H1 (cell line): Measurements from ENCODE around the gene ASRGL1. TPM values are rescaled to one million over a fixed set of nuclear protein-coding genes. Genes with fewer than 3 reads are reported as not detected.

ENCODE experiments used
- CTCF ChIA-PET: fragments of 300-600 bp; sonication (Branson Sonifier 250); formaldehyde crosslinking; loops from one replicate; lab custom pipeline; 2021; ENCODE audit not compliant: partially characterized antibody; lab: Charles Lee
- POLR2A ChIA-PET: fragments of 300-600 bp; sonication (Branson Sonifier 250); formaldehyde crosslinking; loops from one replicate; lab custom pipeline; 2021; ENCODE audit warnings: inconsistent platforms; ENCODE audit not compliant: partially characterized antibody; lab: Charles Lee
- DNase-seq, 2 experiments: peaks; one replicate each; pipeline versions ENCODE4 v3.0.0 to v3.0.0-alpha.2; 2010 to 2022; ENCODE audit warnings: low spot score in 2 of 2, low read depth in 1 of 2, mixed read lengths in 1 of 2
- FAIRE-seq: peaks from 2 replicates; lab custom pipeline; 2011; peaks lifted over from hg19 to GRCh38; lab: Jason Lieb, UNC
- H2AFZ ChIP-seq: 2 replicates; pipeline ENCODE4 v1.8.1; 2012; ENCODE audit warnings: low read length, inconsistent platforms
- H2AK5ac ChIP-seq: 2 replicates; pipeline ENCODE4 v1.6.1; 2013; ENCODE audit warnings: low read depth, low read length
- H2BK120ac ChIP-seq: replicated peaks from 2 replicates; pipeline ENCODE3; 2013; ENCODE audit warnings: low read depth, low read length, inconsistent platforms
- H2BK12ac ChIP-seq: 2 replicates; pipeline ENCODE4 v1.6.1; 2013; ENCODE audit warnings: low read depth, low read length
- H2BK15ac ChIP-seq: 2 replicates; pipeline ENCODE4 v1.6.1; 2013; ENCODE audit warnings: low read length
- H2BK20ac ChIP-seq: 2 replicates; pipeline ENCODE4 v1.6.1; 2013; ENCODE audit warnings: low read length
- H2BK5ac ChIP-seq: 2 replicates; pipeline ENCODE4 v1.6.1; 2013; ENCODE audit warnings: low read depth, low read length
- H3K14ac ChIP-seq: 2 replicates; pipeline ENCODE4 v1.6.1; 2013; ENCODE audit warnings: inconsistent platforms; ENCODE audit not compliant: insufficient read length
- H3K18ac ChIP-seq: 2 replicates; pipeline ENCODE4 v1.6.1; 2013; ENCODE audit warnings: low read length; ENCODE audit errors: extremely low read depth
- H3K23ac ChIP-seq: 2 replicates; pipeline ENCODE4 v1.6.1; 2013; ENCODE audit warnings: inconsistent platforms; ENCODE audit not compliant: insufficient read length
- H3K23me2 ChIP-seq: 2 replicates; pipeline ENCODE4 v1.6.1; 2013; ENCODE audit warnings: low read depth, low read length
- H3K27ac ChIP-seq: 2 replicates; pipeline ENCODE4 v1.6.1; 2011; ENCODE audit warnings: low read depth, low read length, inconsistent platforms
- H3K27me3 ChIP-seq, 4 experiments: replicated peaks in 1 of 4; 1 replicate in 1 of 4; 2 replicates in 3 of 4; pipeline versions ENCODE4 v1.6.1 to v1.8.1; 2011 to 2013; ENCODE audit warnings: low read length in 3 of 4, mild to moderate bottlenecking in 3 of 4, inconsistent platforms in 2 of 4, mixed read lengths in 2 of 4, moderate library complexity in 1 of 4; ENCODE audit not compliant: control insufficient read depth in 3 of 4, insufficient read depth in 3 of 4; ENCODE audit errors: extremely low read depth in 1 of 4
- H3K36me3 ChIP-seq, 4 experiments: 2 replicates each; pipeline versions ENCODE4 v1.6.1 to v1.8.1; 2011 to 2013; ENCODE audit warnings: mild to moderate bottlenecking in 4 of 4, low read length in 3 of 4, moderate library complexity in 2 of 4, control low read depth in 1 of 4, inconsistent platforms in 1 of 4; ENCODE audit not compliant: insufficient read depth in 4 of 4, control insufficient read depth in 2 of 4
- H3K4ac ChIP-seq: replicated peaks from 2 replicates; pipeline ENCODE3; 2013; ENCODE audit warnings: low read length, low read depth, mixed read lengths, inconsistent platforms; ENCODE audit not compliant: insufficient read length
- H3K4me1 ChIP-seq, 4 experiments: replicated peaks in 1 of 4; 1 replicate in 1 of 4; 2 replicates in 3 of 4; pipeline versions ENCODE4 v1.6.1 to v1.8.1; 2011 to 2013; ENCODE audit warnings: low read length in 3 of 4, inconsistent platforms in 2 of 4, mixed read lengths in 1 of 4; ENCODE audit not compliant: insufficient read depth in 4 of 4, control insufficient read depth in 3 of 4
- H3K4me2 ChIP-seq, 2 experiments: 2 replicates each; pipeline versions ENCODE4 v1.6.1 to v1.8.1; 2011 to 2013; ENCODE audit warnings: low read depth in 2 of 2, low read length in 2 of 2, control low read depth in 1 of 2, inconsistent platforms in 1 of 2, mild to moderate bottlenecking in 1 of 2; ENCODE audit not compliant: insufficient read depth in 1 of 2
- H3K4me3 ChIP-seq, 4 experiments: fragments of 200-600, 300-600 bp in 1 of 4; sonication (generic), shearing (Covaris generic), sonication (Bioruptor Twin) in 1 of 4; 2 replicates each; pipeline versions ENCODE4 v1.5.1 to v1.8.1; 2011 to 2016; ENCODE audit warnings: low read length in 4 of 4, low read depth in 3 of 4, control low read depth in 2 of 4, inconsistent platforms in 2 of 4, mild to moderate bottlenecking in 2 of 4, mixed read lengths in 1 of 4, moderate library complexity in 1 of 4; ENCODE audit not compliant: insufficient read depth in 2 of 4; ENCODE audit errors: extremely low read depth in 1 of 4
- H3K56ac ChIP-seq: replicated peaks from 2 replicates; pipeline ENCODE3; 2013; ENCODE audit warnings: low read depth, mild to moderate bottlenecking, mixed read lengths, low read length, inconsistent platforms; ENCODE audit not compliant: insufficient read length
- H3K79me1 ChIP-seq: 2 replicates; pipeline ENCODE4 v1.6.1; 2013; ENCODE audit warnings: low read depth, low read length, control low read depth
- H3K79me2 ChIP-seq, 2 experiments: 2 replicates each; pipeline versions ENCODE4 v1.6.1 to v1.8.1; 2012 to 2013; ENCODE audit warnings: low read length in 2 of 2, mild to moderate bottlenecking in 2 of 2, inconsistent platforms in 1 of 2; ENCODE audit not compliant: insufficient read depth in 2 of 2, control insufficient read depth in 1 of 2
- H3K9ac ChIP-seq, 4 experiments: replicated peaks in 1 of 4; 1 replicate in 1 of 4; 2 replicates in 3 of 4; pipeline versions ENCODE4 v1.6.1 to v1.8.1; 2011 to 2013; ENCODE audit warnings: low read depth in 3 of 4, low read length in 3 of 4, control low read depth in 2 of 4, mild to moderate bottlenecking in 2 of 4, moderate library complexity in 2 of 4, inconsistent platforms in 1 of 4; ENCODE audit errors: extremely low read depth in 1 of 4
- H3K9me3 ChIP-seq, 2 experiments: 2 replicates each; pipeline versions ENCODE4 v1.6.1 to v1.8.1; 2012 to 2013; ENCODE audit warnings: mild to moderate bottlenecking in 2 of 2, moderate library complexity in 2 of 2, control low read depth in 1 of 2, inconsistent platforms in 1 of 2, low read depth in 1 of 2, low read length in 1 of 2, mixed read lengths in 1 of 2; ENCODE audit not compliant: insufficient read depth in 2 of 2
- H4K20me1 ChIP-seq, 2 experiments: replicated peaks in 1 of 2; 2 replicates each; pipeline versions ENCODE3 to v1.8.1; 2011 to 2013; ENCODE audit warnings: inconsistent platforms in 2 of 2, low read length in 2 of 2, mild to moderate bottlenecking in 1 of 2; ENCODE audit not compliant: insufficient read depth in 2 of 2, control insufficient read depth in 1 of 2
- H4K5ac ChIP-seq: 2 replicates; pipeline ENCODE4 v1.6.1; 2013; ENCODE audit warnings: low read length, low read depth, mixed read lengths, inconsistent platforms; ENCODE audit not compliant: insufficient read length
- H4K8ac ChIP-seq: 2 replicates; pipeline ENCODE4 v1.8.0; 2013; ENCODE audit warnings: mild to moderate bottlenecking, moderate library complexity, low read length, inconsistent platforms; ENCODE audit not compliant: insufficient read depth; ENCODE audit errors: extremely low read depth
- H4K91ac ChIP-seq: replicated peaks from 2 replicates; pipeline ENCODE3; 2013; ENCODE audit warnings: low read length, mixed read lengths, inconsistent platforms; ENCODE audit not compliant: insufficient read length
- BACH1 ChIP-seq: IDR thresholded peaks from 2 replicates; pipeline ENCODE4 v1.6.1; 2012; ENCODE audit warnings: low read length, improper control_type of control experiment
- BRCA1 ChIP-seq: IDR thresholded peaks from 2 replicates; pipeline ENCODE4 v1.6.1; 2012; ENCODE audit warnings: low read depth, low read length, improper control_type of control experiment
- CBX5 ChIP-seq: fragments of 300-800, 300-1000 bp; sonication (generic); IDR thresholded peaks from 2 replicates; pipeline ENCODE4 v1.7.1; 2016; ENCODE audit warnings: antibody characterized with exemption, low read length, low read depth
- CEBPB ChIP-seq: IDR thresholded peaks from 2 replicates; pipeline ENCODE4 v1.6.1; 2012; ENCODE audit warnings: low read depth, low read length
- CREB1 ChIP-seq: IDR thresholded peaks from 2 replicates; pipeline ENCODE4 v1.6.1; 2012; ENCODE audit warnings: inconsistent platforms
- NRF1 ChIP-seq: IDR thresholded peaks from 2 replicates; pipeline ENCODE4 v1.6.1; 2011; ENCODE audit warnings: mild to moderate bottlenecking, low read depth, low read length, improper control_type of control experiment
- POLR2A ChIP-seq, 2 experiments: IDR thresholded peaks; 1 replicate in 1 of 2; 2 replicates in 1 of 2; pipeline ENCODE4 v1.6.1; 2011; ENCODE audit warnings: low read depth in 2 of 2, low read length in 2 of 2, mild to moderate bottlenecking in 2 of 2; ENCODE audit errors: control extremely low read depth in 1 of 2
- RAD21 ChIP-seq, 2 experiments: IDR thresholded peaks in 1 of 2; conservative IDR thresholded peaks in 1 of 2; 2 replicates each; pipeline ENCODE4 v1.6.1; 2011; ENCODE audit warnings: low read depth in 2 of 2, low read length in 2 of 2, improper control_type of control experiment in 1 of 2, inconsistent platforms in 1 of 2, mild to moderate bottlenecking in 1 of 2, moderate library complexity in 1 of 2
- RXRA ChIP-seq: IDR thresholded peaks from 2 replicates; pipeline ENCODE4 v1.6.1; 2011; ENCODE audit warnings: low read depth, mild to moderate bottlenecking, low read length, moderate library complexity; ENCODE audit not compliant: insufficient read depth
- SIX5 ChIP-seq: IDR thresholded peaks from 2 replicates; pipeline ENCODE4 v1.6.1; 2011; ENCODE audit warnings: mild to moderate bottlenecking, low read depth, low read length
- SP2 ChIP-seq: IDR thresholded peaks from 2 replicates; pipeline ENCODE4 v1.6.1; 2012; ENCODE audit warnings: mild to moderate bottlenecking, low read length, inconsistent platforms
- SP4 ChIP-seq: IDR thresholded peaks from 2 replicates; pipeline ENCODE4 v1.6.1; 2012; ENCODE audit warnings: low read length, inconsistent platforms
- SUZ12 ChIP-seq: fragments of 200-600 bp; sonication (generic); IDR thresholded peaks from 2 replicates; pipeline ENCODE4 v1.6.1; 2012; ENCODE audit warnings: mild to moderate bottlenecking, inconsistent platforms, low read length, moderate library complexity, mixed read lengths
- TBP ChIP-seq: IDR thresholded peaks from 2 replicates; pipeline ENCODE4 v1.6.1; 2011; ENCODE audit warnings: low read depth, low read length, improper control_type of control experiment
- TEAD4 ChIP-seq: IDR thresholded peaks from 2 replicates; pipeline ENCODE4 v1.6.1; 2012; ENCODE audit warnings: low read depth, low read length, inconsistent platforms, mixed read lengths
- WGBS, 2 experiments: shearing (Covaris generic) in 1 of 2; methylation state at CpG; one replicate each; pipeline versions ENCODE4 v1.1.6 to v1.1.7; 2013 to 2015; ENCODE audit warnings: low lambda C conversion rate in 2 of 2, mixed read lengths in 2 of 2, inconsistent platforms in 1 of 2, low coverage in 1 of 2, missing lambda C conversion rate in 1 of 2; ENCODE audit not compliant: insufficient replicate concordance in 2 of 2, insufficient coverage in 1 of 2, insufficient read length in 1 of 2; ENCODE audit errors: extremely low coverage in 1 of 2, missing lambda C conversion rate in 1 of 2; 5-methylcytosine and 5-hydroxymethylcytosine counted together
- polyA plus RNA-seq, 7 experiments: library from polyadenylated mRNA; depleted of rRNA in 3 of 7; stranded (reverse) in 5 of 7; unstranded in 2 of 7; fragments of >200 nt in 5 of 7; fragments of 200-250 nt in 2 of 7; gene quantifications; 1 replicate in 5 of 7; 2 replicates in 1 of 7; 4 replicates in 1 of 7; pipeline versions ENCODE4 v1.2.1 to v1.2.3, GENCODE V29; 2011 to 2013; ENCODE audit warnings: missing spikeins in 2 of 7, mixed read lengths in 2 of 7
- total RNA-seq: library from RNA; stranded (reverse); fragmentation: NEBNext Ultra II Directional; extraction: Animal tissue kit (Norgen Biotek cat#: 25700); gene quantifications from 2 replicates; pipeline ENCODE4 v1.2.1, GENCODE V29; 2021

ASRGL1 gene
- total and polyA plus RNA-seq, 2 of the 8 experiments (the other 6 are each of a cell fraction or from before 2014, with no cell fraction given) = 19.9 to 23.5 TPM

DNA sequence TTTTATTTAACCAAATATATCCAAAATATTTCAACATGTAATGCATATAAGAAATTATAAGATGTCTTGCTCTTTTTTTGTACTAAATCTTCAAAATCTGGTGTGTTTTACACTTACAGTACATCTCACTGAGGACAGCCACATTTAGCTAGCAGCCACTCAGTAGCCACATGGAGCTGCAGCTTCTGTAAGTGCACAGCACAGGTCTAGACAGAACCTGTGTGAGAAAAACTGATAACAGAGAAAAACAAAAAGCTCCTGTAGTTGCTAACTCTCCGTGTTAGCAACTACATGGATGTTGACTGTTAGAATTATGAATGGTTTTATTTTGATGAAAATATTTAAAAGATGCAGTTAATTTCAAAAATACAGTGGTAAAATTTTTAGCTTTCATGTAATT is 22.2 kb downstream of the ASRGL1 start:
- no peaks in the 10 kb centered on the region for H3K79me2 ChIP-seq
- no peak overlapping the region for H3K27ac ChIP-seq
- H3K23ac ChIP-seq = no peak overlapping the region
- H3K27me3 ChIP-seq = no peaks in the 10 kb centered on the region
- DNase-seq (no peak), FAIRE-seq (no peak)
- peaks cover 0 to 9% (median 4%) of the 10 kb centered on the region in 4 experiments; a peak in 3 of 8 replicates for H3K36me3 ChIP-seq
- no peak overlapping the region for H2BK12ac ChIP-seq
- no peak overlapping the region for H3K4me3 ChIP-seq
- no peaks in the 10 kb centered on the region for H3K23me2 ChIP-seq
- H3K4me1 ChIP-seq = peaks cover 0 to 6% (median 2%) of the 10 kb centered on the region in 4 experiments; a peak in 2 of 7 replicates
- H3K4me2 ChIP-seq = no peak overlapping the region
- no peak overlapping the region for H3K14ac ChIP-seq
- H2AK5ac ChIP-seq = no peak overlapping the region
- no peak overlapping the region for H4K8ac ChIP-seq
- no peaks in the 10 kb centered on the region for H3K79me1 ChIP-seq
- no peak overlapping the region for H3K4ac ChIP-seq
- no peak overlapping the region for H2BK120ac ChIP-seq
- no peaks in the 10 kb centered on the region for H3K9me3 ChIP-seq
- H2AFZ ChIP-seq = no peak overlapping the region
- H4K5ac ChIP-seq = no peak overlapping the region
- ChIA-PET POLR2A (interaction anchor here (0.8 to 1.3 kb wide), 2 partner anchors 13 to 19 kb away, joined by 3 read pairs; no protein-coding TSS in a partner anchor), CTCF (interaction anchor here (0.6 to 1.5 kb wide), 5 partner anchors 8 to 1411 kb away, joined by 3 to 4 read pairs (median 3); no protein-coding TSS in a partner anchor)
- no peak overlapping the region for H2BK20ac ChIP-seq
- H2BK15ac ChIP-seq = no peak overlapping the region
- no peak overlapping the region for H3K9ac ChIP-seq
- H2BK5ac ChIP-seq = no peak overlapping the region
- 94% methylated on average over 1 of the region's 1 CpG; no CpG with 5 or more reads in 1 of the 2 experiments for WGBS, 2 experiments
- no peak overlapping the region for H4K91ac ChIP-seq
- no peak overlapping the region for H3K18ac ChIP-seq
- no peak overlapping the region for H3K56ac ChIP-seq
- H4K20me1 ChIP-seq = no peaks in the 10 kb centered on the region
- TF ChIP-seq RAD21 (IDR thresholded peaks at IDR 0.05 in 1 of 2, conservative IDR thresholded peaks at IDR 0.05 in 1 of 2; ENCODE audit: low read depth in 2 of 2, low read length in 2 of 2) (no peak), BACH1 (no peak), CBX5 (no peak), SIX5 (no peak), NRF1 (no peak), CREB1 (no peak), SP2 (no peak), POLR2A (IDR thresholded peaks at IDR 0.05; ENCODE audit: control extremely low read depth in 1 of 2, low read depth in 2 of 2, low read length in 2 of 2) (no peak), RXRA (no peak), BRCA1 (no peak), SP4 (no peak), TBP (no peak), CEBPB (no peak), SUZ12 (no peak), TEAD4 (no peak)
